ENCODE measurements around the gene LRRC8D. TPM values are rescaled to one million over a fixed set of nuclear protein-coding genes. Genes with fewer than 3 reads are reported as not detected.

Gene LRRC8D
- total and polyA plus RNA-seq, 2 of the 4 experiments (the other 2 are of a cell fraction): 34.1 to 35.3 TPM

GRCh38 chr1:89812992-89813391 is 7.8 kb upstream of the LRRC8D start:
- Histone ChIP-seq H3K56ac (ENCODE audit: extremely low read depth, insufficient read depth, low read length) (no peak overlapping the region), H4K20me1 (ENCODE audit: insufficient read depth, low read length) (no peaks in the 10 kb centered on the region), H3K4me2 (ENCODE audit: low read depth, low read length) (no peak overlapping the region), H3K14ac (replicated peaks; ENCODE audit: low read depth, low read length) (no peak overlapping the region), H2BK20ac (ENCODE audit: low read depth, low read length) (no peak overlapping the region), H3K4me3 (ENCODE audit: insufficient read depth, low read depth, low read length) (no peak overlapping the region), H3K4me1 (ENCODE audit: control insufficient read depth, insufficient read depth, low read length) (peaks cover 11% of the 10 kb centered on the region), H3K27me3 (ENCODE audit: control insufficient read depth, insufficient read depth, low read length) (no peaks in the 10 kb centered on the region; the same call in 1 of the 2 replicates), H2BK15ac (ENCODE audit: low read depth, low read length) (0 out of 3 replicates have a peak overlapping the region, but pooled peaks have one; percentile 6), H3K9ac (ENCODE audit: low read depth, low read length) (no peak overlapping the region), H4K8ac (ENCODE audit: low read depth in 2 of 2, low read length in 2 of 2) (no peak overlapping the region), H2BK120ac (ENCODE audit: low read depth, low read length) (no peak overlapping the region), H2AK9ac (replicated peaks; ENCODE audit: low read depth, low read length, poor library complexity) (no peak overlapping the region), H3K18ac (ENCODE audit: low read depth, low read length) (no peak overlapping the region), H3K79me1 (ENCODE audit: low read depth in 1 of 2, low read length in 2 of 2) (no peaks in the 10 kb centered on the region), H3K9me1 (ENCODE audit: insufficient read depth, low read length) (peaks cover 8% of the 10 kb centered on the region; the same call in 1 of the 2 replicates), H2AK5ac (ENCODE audit: low read depth, low read length) (no peak overlapping the region), H4K91ac (ENCODE audit: insufficient read depth, low read depth, low read length) (no peak overlapping the region), H3K9me3 (ENCODE audit: control insufficient read depth, insufficient read depth, low read length) (no peaks in the 10 kb centered on the region), H2BK5ac (ENCODE audit: low read depth, low read length, poor library complexity, severe bottlenecking) (no peak overlapping the region), H3K4ac (ENCODE audit: low read depth, low read length) (no peak overlapping the region), H4K5ac (ENCODE audit: low read depth, low read length) (no peak overlapping the region), H3K36me3 (ENCODE audit: control insufficient read depth, insufficient read depth, low read length) (no peaks in the 10 kb centered on the region), H2AFZ (replicated peaks; ENCODE audit: low read length, poor library complexity) (no peak overlapping the region), H3K23ac (ENCODE audit: low read depth, low read length) (no peak overlapping the region), H3K27ac (ENCODE audit: insufficient read depth, low read length) (no peak overlapping the region)
- DNase-seq: peak; percentile 52
- in situ Hi-C loops (cut with MboI; ENCODE audit: low sequenced_read_pairs) (no loop called here), dilution Hi-C loops (cut with HindIII; ENCODE audit: low sequenced_read_pairs, unreplicated experiment) (no loop called here), intact Hi-C loops (cut with micrococcal nuclease) (no loop called here)
- peak; percentile 77 for ATAC-seq (ENCODE audit: low read depth)
- TF ChIP-seq FOS (IDR thresholded peaks at IDR 0.05; ENCODE audit: low read depth, low read length): no peak
- no peak for TF ChIP-seq CTCF (conservative IDR thresholded peaks at IDR 0.05; ENCODE audit: low read depth, low read length)
- TF ChIP-seq ELK1 (IDR thresholded peaks at IDR 0.05; ENCODE audit: borderline replicate concordance, low read depth, low read length): no peak
- BruUV-seq (replicated peaks): no TSS peak
- no CpG with 5 or more reads among the region's 1 CpG for WGBS, 2 experiments (ENCODE audit: extremely low coverage in 2 of 2, insufficient read length in 1 of 2)
- ChIA-PET CTCF (no interaction called here), POLR2A (ENCODE audit: unreplicated experiment) (no interaction called here)
